Measurements from ENCODE around the gene RNF182. TPM values are rescaled to one million over a fixed set of nuclear protein-coding genes. Genes with fewer than 3 reads are reported as not detected.

RNF182 gene
- polyA plus RNA-seq, 1 of the 3 experiments (the other 2 are of a cell fraction) = 8.0 TPM

- no peaks in the 10 kb centered on the region for H3K9me3 ChIP-seq
- 82% methylated on average over 4 of the region's 4 CpGs for WGBS (ENCODE audit: low lambda C conversion rate)
- POLR2A ChIA-PET = no interaction called here
Observed at GRCh38 chr6:13985663-13986325, 61.0 kb downstream of the RNF182 start.

DNA sequence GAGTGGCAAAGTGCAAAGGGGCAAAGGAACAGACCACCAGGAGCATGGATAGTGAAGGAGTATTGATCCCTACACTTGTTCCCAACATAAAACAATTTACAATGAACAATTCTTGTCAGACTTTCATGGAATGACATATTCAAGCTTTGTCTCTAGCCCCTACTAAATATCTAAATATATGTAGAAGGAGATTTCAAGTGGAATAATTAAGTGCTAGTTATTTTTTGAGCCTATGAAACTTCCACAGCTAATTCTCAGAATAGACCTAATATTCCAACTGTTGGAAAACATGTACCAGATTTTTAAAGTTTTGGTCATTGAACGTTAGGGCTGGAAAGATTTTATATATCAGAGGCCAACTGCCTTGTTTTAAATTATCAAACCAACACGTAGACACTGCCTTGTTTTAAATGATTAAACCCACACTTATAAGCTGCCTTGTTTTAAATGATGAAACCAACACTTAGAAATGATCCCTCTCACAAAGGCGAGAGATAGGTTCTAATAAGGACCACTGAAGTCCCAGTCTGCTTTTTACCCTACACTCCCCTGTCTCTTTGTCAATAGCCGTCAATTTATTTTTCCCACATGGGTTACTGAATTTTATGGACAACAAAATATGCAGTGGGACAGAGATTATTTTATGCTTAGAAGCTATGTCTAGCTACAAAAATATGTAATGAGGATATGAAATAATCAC is 62.1 kb downstream of the RNF182 start:
- Histone ChIP-seq H3K4me2 (no peak overlapping the region), H3K27ac (ENCODE audit: low read depth in 2 of 2, low read length in 1 of 2) (no peak overlapping the region), H3F3A (replicated peaks; ENCODE audit: insufficient read depth) (peaks cover 6% of the 10 kb centered on the region), H3K9ac (no peak overlapping the region), H2AFZ (ENCODE audit: low read depth) (no peak overlapping the region), H3K4me1 (ENCODE audit: control insufficient read depth in 1 of 2, insufficient read depth in 2 of 2, low read depth in 1 of 2, low read length in 1 of 2) (peaks cover 0 to 27% of the 10 kb centered on the region in 2 experiments; a peak in 2 of 4 replicates), H3K36me3 (replicated peaks in 1 of 2; ENCODE audit: control insufficient read depth in 1 of 2, insufficient read depth in 2 of 2, low read length in 1 of 2) (no peaks in the 10 kb centered on the region), H3K4me3 (ENCODE audit: low read depth in 2 of 2, low read length in 1 of 2) (no peak overlapping the region), H3K79me2 (ENCODE audit: insufficient read depth) (no peaks in the 10 kb centered on the region), H4K20me1 (ENCODE audit: insufficient read depth) (no peaks in the 10 kb centered on the region), H3K9me2 (no peaks in the 10 kb centered on the region), H3K9me3 (no peaks in the 10 kb centered on the region), H3K27me3 (ENCODE audit: insufficient read depth) (no peaks in the 10 kb centered on the region)
- TF ChIP-seq CHD2 (IDR thresholded peaks at IDR 0.05; ENCODE audit: low read length, partially characterized antibody) (no peak), NRF1 (IDR thresholded peaks at IDR 0.05; ENCODE audit: low read depth, low read length) (no peak), MEF2A (IDR thresholded peaks at IDR 0.05; ENCODE audit: borderline replicate concordance, low read depth) (no peak), RFX5 (IDR thresholded peaks at IDR 0.05; ENCODE audit: low read length) (no peak)
- TF ChIP-seq, protein P1, sequence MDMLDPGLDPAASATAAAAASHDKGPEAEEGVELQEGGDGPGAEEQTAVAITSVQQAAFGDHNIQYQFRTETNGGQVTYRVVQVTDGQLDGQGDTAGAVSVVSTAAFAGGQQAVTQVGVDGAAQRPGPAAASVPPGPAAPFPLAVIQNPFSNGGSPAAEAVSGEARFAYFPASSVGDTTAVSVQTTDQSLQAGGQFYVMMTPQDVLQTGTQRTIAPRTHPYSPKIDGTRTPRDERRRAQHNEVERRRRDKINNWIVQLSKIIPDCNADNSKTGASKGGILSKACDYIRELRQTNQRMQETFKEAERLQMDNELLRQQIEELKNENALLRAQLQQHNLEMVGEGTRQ (IDR thresholded peaks at IDR 0.05; ENCODE audit: borderline replicate concordance, low read depth, low read length) = no peak
- WGBS (ENCODE audit: low lambda C conversion rate) = 82% methylated on average over 4 of the region's 4 CpGs
- ChIA-PET POLR2A (no interaction called here), CTCF (interaction anchor here (0.7 kb wide), 1 partner anchor 13 kb away, joined by 3 read pairs; no protein-coding TSS in a partner anchor)
- DNase-seq = no peak

More at GRCh38 chr6:13985663-13986325, 61.0 kb downstream of the RNF182 start:
- no peaks in the 10 kb centered on the region for H3K27me3 ChIP-seq (ENCODE audit: insufficient read depth)
- H2AFZ ChIP-seq (ENCODE audit: low read depth) = no peak overlapping the region
- no peak overlapping the region for H3K4me2 ChIP-seq
- H3K79me2 ChIP-seq (ENCODE audit: insufficient read depth) = no peaks in the 10 kb centered on the region
- peaks cover 0 to 27% of the 10 kb centered on the region in 2 experiments; a peak in 2 of 4 replicates for H3K4me1 ChIP-seq (ENCODE audit: control insufficient read depth in 1 of 2, insufficient read depth in 2 of 2, low read depth in 1 of 2, low read length in 1 of 2)
- H3F3A ChIP-seq (replicated peaks; ENCODE audit: insufficient read depth) = peaks cover 6% of the 10 kb centered on the region
- no peaks in the 10 kb centered on the region for H4K20me1 ChIP-seq (ENCODE audit: insufficient read depth)
- no peak for DNase-seq
- no peak overlapping the region for H3K4me3 ChIP-seq (ENCODE audit: low read depth in 2 of 2, low read length in 1 of 2)
- H3K27ac ChIP-seq (ENCODE audit: low read depth in 2 of 2, low read length in 1 of 2) = 0 out of 4 replicates have a peak overlapping the region, but pooled peaks of 1 of the 2 experiments have one; percentile 40
- TF ChIP-seq YY1 (IDR thresholded peaks at IDR 0.05; ENCODE audit: low read depth) (no peak), NRF1 (IDR thresholded peaks at IDR 0.05; ENCODE audit: low read depth, low read length) (no peak), GATA2 (CRISPR knock-in tag; IDR thresholded peaks at IDR 0.05) (no peak), CHD2 (IDR thresholded peaks at IDR 0.05; ENCODE audit: low read length, partially characterized antibody) (no peak), EZH2phosphoT487 (IDR thresholded peaks at IDR 0.05; ENCODE audit: borderline replicate concordance, low read depth) (no peak)
- TF ChIP-seq, protein P2, sequence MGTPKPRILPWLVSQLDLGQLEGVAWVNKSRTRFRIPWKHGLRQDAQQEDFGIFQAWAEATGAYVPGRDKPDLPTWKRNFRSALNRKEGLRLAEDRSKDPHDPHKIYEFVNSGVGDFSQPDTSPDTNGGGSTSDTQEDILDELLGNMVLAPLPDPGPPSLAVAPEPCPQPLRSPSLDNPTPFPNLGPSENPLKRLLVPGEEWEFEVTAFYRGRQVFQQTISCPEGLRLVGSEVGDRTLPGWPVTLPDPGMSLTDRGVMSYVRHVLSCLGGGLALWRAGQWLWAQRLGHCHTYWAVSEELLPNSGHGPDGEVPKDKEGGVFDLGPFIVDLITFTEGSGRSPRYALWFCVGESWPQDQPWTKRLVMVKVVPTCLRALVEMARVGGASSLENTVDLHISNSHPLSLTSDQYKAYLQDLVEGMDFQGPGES (IDR thresholded peaks at IDR 0.05; ENCODE audit: low read depth, low read length) = no peak
- H3K9ac ChIP-seq = no peak overlapping the region
- CTCF ChIA-PET = interaction anchor here (2.1 kb wide), 1 partner anchor 11 kb away, joined by 5 read pairs; no protein-coding TSS in a partner anchor
- H3K36me3 ChIP-seq (replicated peaks in 1 of 2; ENCODE audit: control insufficient read depth in 1 of 2, insufficient read depth in 2 of 2, low read length in 1 of 2) = no peaks in the 10 kb centered on the region
- no peaks in the 10 kb centered on the region for H3K9me2 ChIP-seq
